GM19351 (cell line): Measurements from ENCODE around the gene MRS2.

ENCODE experiments used
- ATAC-seq: cut with Tn5 transposase; IDR thresholded peaks from one replicate; pipeline ENCODE4 v1.9.1; 2021; ENCODE audit warnings: mild to moderate bottlenecking, moderate library complexity; ENCODE audit not compliant: unreplicated experiment

Gene MRS2

DNA sequence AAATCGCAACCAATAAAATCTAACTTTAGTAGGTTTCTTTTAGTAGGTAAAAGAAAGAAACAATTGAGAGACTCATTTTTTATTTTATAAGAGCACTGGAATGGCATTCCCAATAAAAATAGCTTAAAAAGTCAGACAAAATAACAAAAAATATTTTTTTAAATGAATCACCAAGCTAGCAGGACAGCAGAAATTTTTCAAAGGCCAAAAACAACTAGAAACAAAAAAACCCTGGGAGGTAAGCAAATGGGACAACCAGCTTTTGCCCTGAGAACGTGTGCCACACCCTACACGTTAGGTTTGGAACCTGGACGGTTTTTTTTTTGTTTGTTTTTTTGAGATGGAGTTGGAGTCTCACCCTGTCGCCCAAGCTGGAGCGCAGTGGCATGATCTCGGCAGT is 67.1 kb downstream of the MRS2 start:
- ATAC-seq, result no peak

DNA sequence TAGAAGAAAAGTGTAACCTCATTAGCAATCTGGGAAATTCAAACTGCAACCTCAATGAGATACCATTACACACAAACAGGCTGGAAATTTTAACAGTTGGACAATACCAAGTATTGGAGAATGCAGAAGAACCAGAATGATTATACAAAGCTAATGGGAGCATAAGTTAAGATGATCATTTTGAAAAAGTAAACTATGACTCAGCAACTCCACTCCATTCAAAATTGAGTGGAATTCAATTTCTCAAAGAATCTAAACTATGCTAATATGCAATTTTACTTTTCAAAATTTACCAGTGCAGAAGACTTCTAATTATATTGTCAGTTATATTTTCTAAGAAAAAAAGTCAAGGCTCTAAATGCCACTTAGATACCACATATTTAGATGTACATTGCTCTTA is 69.4 kb downstream of the MRS2 start:
- ATAC-seq, result no peak
